PC-9 (cell line): ENCODE measurements around the gene LAMP1. TPM values are rescaled to one million over a fixed set of nuclear protein-coding genes. Genes with fewer than 3 reads are reported as not detected.

Experiments used
- BruUV-seq: library from RNA; stranded (reverse); fragments of 400-500 nt; replicated peaks from 2 replicates; lab custom pipeline; 2021; lab: Mats Ljungman, UMichigan
- CTCF ChIA-PET: fragments of 300-600 bp; sonication (Branson Sonifier 250); formaldehyde crosslinking; loops from one replicate; lab custom pipeline; 2022; ENCODE audit warnings: antibody characterized with exemption; lab: Charles Lee
- POLR2A ChIA-PET: fragments of 300-600 bp; sonication (Branson Sonifier 250); formaldehyde crosslinking; loops from one replicate; lab custom pipeline; 2022; ENCODE audit warnings: antibody characterized with exemption; ENCODE audit not compliant: unreplicated experiment; lab: Charles Lee
- DNase-seq, 2 experiments: peaks; one replicate each; pipeline versions ENCODE4 v3.0.0 to v3.0.0-alpha.2; 2015 to 2022; ENCODE audit warnings: mixed read lengths in 1 of 2
- H2AFZ ChIP-seq: fragments of 200-600 bp; sonication (generic); 2 replicates; pipeline ENCODE4 v1.8.1; 2017; ENCODE audit warnings: antibody characterized with exemption
- H3F3A ChIP-seq: fragments of 200-600 bp; sonication (generic); 2 replicates; pipeline ENCODE4 v1.8.1; 2017; ENCODE audit warnings: antibody characterized with exemption, mild to moderate bottlenecking, low read depth; ENCODE audit not compliant: insufficient read depth
- H3K27ac ChIP-seq: fragments of 200-600 bp; sonication (generic); 2 replicates; pipeline ENCODE4 v1.6.1; 2016; ENCODE audit warnings: mixed run types
- H3K27me3 ChIP-seq: fragments of 200-600 bp; sonication (generic); 2 replicates; pipeline ENCODE4 v1.6.1; 2016; ENCODE audit warnings: low read depth, mixed run types; ENCODE audit not compliant: insufficient read depth
- H3K36me3 ChIP-seq: fragments of 200-600 bp; sonication (generic); 2 replicates; pipeline ENCODE4 v1.6.1; 2016; ENCODE audit warnings: low read depth, mixed run types
- H3K4me1 ChIP-seq: fragments of 200-600 bp; sonication (generic); replicated peaks from 2 replicates; pipeline ENCODE4 v1.6.1; 2016; ENCODE audit warnings: mixed run types; ENCODE audit not compliant: insufficient read depth
- H3K4me2 ChIP-seq: fragments of 200-600 bp; sonication (generic); 2 replicates; pipeline ENCODE4 v1.6.1; 2017; ENCODE audit warnings: mixed run types
- H3K4me3 ChIP-seq: fragments of 200-600 bp; sonication (generic); 2 replicates; pipeline ENCODE4 v1.6.1; 2016; ENCODE audit warnings: mixed run types
- H3K79me2 ChIP-seq: fragments of 200-600 bp; sonication (generic); 2 replicates; pipeline ENCODE4 v1.6.1; 2017; ENCODE audit warnings: low read depth, mixed run types
- H3K9me2 ChIP-seq: fragments of 200-600 bp; sonication (generic); 2 replicates; pipeline ENCODE4 v1.8.1; 2017; ENCODE audit warnings: mild to moderate bottlenecking; ENCODE audit not compliant: insufficient read depth
- H3K9me3 ChIP-seq: fragments of 200-600 bp; sonication (generic); 2 replicates; pipeline ENCODE4 v1.8.1; 2016; ENCODE audit warnings: low read depth; ENCODE audit not compliant: insufficient read depth
- H4K20me1 ChIP-seq: fragments of 200-600 bp; sonication (generic); 2 replicates; pipeline ENCODE4 v1.8.1; 2017; ENCODE audit not compliant: insufficient read depth
- CTCF ChIP-seq: fragments of 200-600 bp; sonication (generic); conservative IDR thresholded peaks from 2 replicates; pipeline ENCODE4 v1.6.1; 2017; ENCODE audit warnings: mixed run types, antibody characterized with exemption, mild to moderate bottlenecking, moderate library complexity
- EZH2 ChIP-seq: fragments of 200-600 bp; sonication (generic); IDR thresholded peaks from 2 replicates; pipeline ENCODE4 v1.8.0; 2017; ENCODE audit warnings: antibody characterized with exemption, low read depth
- intact Hi-C: fragments of 100-400 bp; cut with micrococcal nuclease; formaldehyde crosslinking; loops from one replicate; pipeline ENCODE4 v1.10.0; 2022; ENCODE audit not compliant: unreplicated experiment
- total RNA-seq: library from RNA; stranded (reverse); gene quantifications from 2 replicates; pipeline ENCODE4 v1.2.3, GENCODE V29; 2021

The LAMP1 gene
- total RNA-seq, 1 experiment from 2014 or later, result 186 TPM

- Histone ChIP-seq H3K79me2 (no peaks in the 10 kb centered on the region), H2AFZ (no peak overlapping the region), H3K4me2 (no peak overlapping the region), H3K4me3 (no peak overlapping the region), H3K9me3 (no peaks in the 10 kb centered on the region), H4K20me1 (no peaks in the 10 kb centered on the region; the same call in 1 of the 2 replicates), H3F3A (peaks cover 7% of the 10 kb centered on the region; the same call in 1 of the 2 replicates), H3K27me3 (no peaks in the 10 kb centered on the region), H3K4me1 (no peaks in the 10 kb centered on the region), H3K36me3 (0 out of 2 replicates have a peak, but pooled peaks cover 9% of the 10 kb centered on the region), H3K27ac (no peak overlapping the region), H3K9me2 (no peaks in the 10 kb centered on the region)
- BruUV-seq, result no TSS peak
- intact Hi-C loops, result no loop called here
- ChIA-PET CTCF (interaction anchor here (0.6 kb wide), 1 partner anchor 26 kb away, joined by 10 read pairs; no protein-coding TSS in a partner anchor), POLR2A (no interaction called here)
- TF ChIP-seq EZH2, result no peak
- DNase-seq, result no peak
These were observed 29.2 kb upstream of the LAMP1 start for GRCh38 chr13:113267642-113268405.

GRCh38 chr13:113272031-113272430 lies 25.0 kb upstream of the LAMP1 start:
- Histone ChIP-seq H2AFZ (no peak overlapping the region), H3K4me3 (no peak overlapping the region), H3K36me3 (no peaks in the 10 kb centered on the region), H3K9me3 (no peaks in the 10 kb centered on the region), H3K9me2 (no peaks in the 10 kb centered on the region), H3K4me2 (no peak overlapping the region), H3F3A (0 out of 2 replicates have a peak, but pooled peaks cover 3% of the 10 kb centered on the region), H3K27ac (no peak overlapping the region), H3K4me1 (no peaks in the 10 kb centered on the region), H3K27me3 (no peaks in the 10 kb centered on the region), H3K79me2 (no peaks in the 10 kb centered on the region), H4K20me1 (no peaks in the 10 kb centered on the region)
- TF ChIP-seq CTCF (no peak), EZH2 (no peak)
- ChIA-PET CTCF (no interaction called here), POLR2A (no interaction called here)
- DNase-seq, result no peak
- intact Hi-C loops, result no loop called here
- BruUV-seq, result no TSS peak

GRCh38 chr13:113272701-113273181 lies 24.3 kb upstream of the LAMP1 start:
- intact Hi-C loops, result no loop called here
- no TSS peak for BruUV-seq
- POLR2A ChIA-PET, result no interaction called here

More at GRCh38 chr13:113272701-113273181, 24.3 kb upstream of the LAMP1 start:
- Histone ChIP-seq H3K4me3 (no peak overlapping the region), H2AFZ (no peak overlapping the region), H3K27ac (no peak overlapping the region), H3K4me1 (no peaks in the 10 kb centered on the region), H4K20me1 (no peaks in the 10 kb centered on the region), H3K9me3 (no peaks in the 10 kb centered on the region), H3K36me3 (no peaks in the 10 kb centered on the region), H3K79me2 (no peaks in the 10 kb centered on the region), H3K27me3 (no peaks in the 10 kb centered on the region), H3K4me2 (no peak overlapping the region), H3K9me2 (no peaks in the 10 kb centered on the region), H3F3A (0 out of 2 replicates have a peak, but pooled peaks cover 3% of the 10 kb centered on the region)
- TF ChIP-seq EZH2 (no peak), CTCF (no peak)
- CTCF ChIA-PET, result no interaction called here
- no peak for DNase-seq
